ENCODE measurements around the gene LUZP2. TPM values are rescaled to one million over a fixed set of nuclear protein-coding genes. Genes with fewer than 3 reads are reported as not detected.

The LUZP2 gene
- total RNA-seq, 2 donors from 2014 or later, result 1.6 TPM; not detected in 1

DNA sequence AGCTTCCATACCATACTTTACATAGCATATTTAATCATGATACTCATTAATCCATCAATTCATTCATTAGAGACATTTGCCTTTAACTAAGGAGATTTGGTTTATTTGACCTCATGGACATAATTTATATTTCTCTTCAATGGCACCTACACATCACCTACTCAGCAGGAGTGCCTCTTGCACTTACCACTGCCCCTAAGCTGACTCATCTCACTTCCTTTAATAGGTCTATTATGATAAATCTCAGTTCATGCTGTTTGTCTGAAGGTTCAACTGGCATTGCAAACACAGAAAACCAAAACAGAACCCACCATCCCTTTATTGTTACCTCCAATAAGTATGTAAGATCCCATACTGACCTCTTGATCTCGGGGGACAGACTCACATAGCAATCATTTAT is 186.7 kb downstream of the LUZP2 start:
- H3K27me3 ChIP-seq, result no peaks in the 10 kb centered on the region
- H3K27ac ChIP-seq, result no peak overlapping the region
- H3K36me3 ChIP-seq (replicated peaks in 1 of 2; ENCODE audit: insufficient read depth in 1 of 2, low read depth in 2 of 2), result no peaks in the 10 kb centered on the region
- ATAC-seq (no peak), DNase-seq (no peak)
- H3K9me3 ChIP-seq, result no peaks in the 10 kb centered on the region
- intact Hi-C loops (cut with DNase I), result no loop called here
- no peak overlapping the region for H3K4me3 ChIP-seq
- TF ChIP-seq, protein P1, sequence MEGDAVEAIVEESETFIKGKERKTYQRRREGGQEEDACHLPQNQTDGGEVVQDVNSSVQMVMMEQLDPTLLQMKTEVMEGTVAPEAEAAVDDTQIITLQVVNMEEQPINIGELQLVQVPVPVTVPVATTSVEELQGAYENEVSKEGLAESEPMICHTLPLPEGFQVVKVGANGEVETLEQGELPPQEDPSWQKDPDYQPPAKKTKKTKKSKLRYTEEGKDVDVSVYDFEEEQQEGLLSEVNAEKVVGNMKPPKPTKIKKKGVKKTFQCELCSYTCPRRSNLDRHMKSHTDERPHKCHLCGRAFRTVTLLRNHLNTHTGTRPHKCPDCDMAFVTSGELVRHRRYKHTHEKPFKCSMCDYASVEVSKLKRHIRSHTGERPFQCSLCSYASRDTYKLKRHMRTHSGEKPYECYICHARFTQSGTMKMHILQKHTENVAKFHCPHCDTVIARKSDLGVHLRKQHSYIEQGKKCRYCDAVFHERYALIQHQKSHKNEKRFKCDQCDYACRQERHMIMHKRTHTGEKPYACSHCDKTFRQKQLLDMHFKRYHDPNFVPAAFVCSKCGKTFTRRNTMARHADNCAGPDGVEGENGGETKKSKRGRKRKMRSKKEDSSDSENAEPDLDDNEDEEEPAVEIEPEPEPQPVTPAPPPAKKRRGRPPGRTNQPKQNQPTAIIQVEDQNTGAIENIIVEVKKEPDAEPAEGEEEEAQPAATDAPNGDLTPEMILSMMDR (IDR thresholded peaks at IDR 0.05), result no peak
- TF ChIP-seq POLR2A (IDR thresholded peaks at IDR 0.05), result no peak
- 76 to 81% methylated on average over 1 of the region's 1 CpG for WGBS, 2 donors
- no peaks in the 10 kb centered on the region for H3K4me1 ChIP-seq

DNA sequence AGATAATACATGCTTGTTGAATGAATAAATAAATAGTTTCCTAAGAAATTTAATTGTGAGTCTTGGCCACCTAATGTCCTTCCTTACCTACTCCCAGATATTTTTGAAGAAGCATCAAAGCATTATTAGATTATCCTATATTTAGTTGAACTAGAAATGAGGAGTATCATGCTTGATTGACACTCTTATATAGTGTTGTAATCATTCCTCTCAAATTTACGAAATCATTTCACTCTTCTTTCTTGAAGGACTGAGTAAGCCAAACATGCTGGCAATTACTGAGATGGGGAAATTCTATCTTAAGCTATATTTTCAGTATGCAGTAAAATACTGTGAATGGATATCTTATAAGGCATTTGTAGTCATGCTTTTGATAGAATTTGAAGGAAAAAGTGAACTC is 189.0 kb downstream of the LUZP2 start:
- TF ChIP-seq, protein P1 (IDR thresholded peaks at IDR 0.05), result no peak
- TF ChIP-seq POLR2A (IDR thresholded peaks at IDR 0.05), result no peak
- H3K27me3 ChIP-seq, result no peaks in the 10 kb centered on the region
- DNase-seq, result no peak
- no peak overlapping the region for H3K27ac ChIP-seq
- H3K4me3 ChIP-seq, result no peak overlapping the region
- no peaks in the 10 kb centered on the region for H3K9me3 ChIP-seq
- ATAC-seq, result no peak
- H3K4me1 ChIP-seq, result no peaks in the 10 kb centered on the region
- intact Hi-C loops (cut with DNase I), result no loop called here
- no peaks in the 10 kb centered on the region for H3K36me3 ChIP-seq (replicated peaks in 1 of 2; ENCODE audit: insufficient read depth in 1 of 2, low read depth in 2 of 2)
- 55 to 69% methylated on average over 1 of the region's 1 CpG for WGBS, 2 donors

DNA sequence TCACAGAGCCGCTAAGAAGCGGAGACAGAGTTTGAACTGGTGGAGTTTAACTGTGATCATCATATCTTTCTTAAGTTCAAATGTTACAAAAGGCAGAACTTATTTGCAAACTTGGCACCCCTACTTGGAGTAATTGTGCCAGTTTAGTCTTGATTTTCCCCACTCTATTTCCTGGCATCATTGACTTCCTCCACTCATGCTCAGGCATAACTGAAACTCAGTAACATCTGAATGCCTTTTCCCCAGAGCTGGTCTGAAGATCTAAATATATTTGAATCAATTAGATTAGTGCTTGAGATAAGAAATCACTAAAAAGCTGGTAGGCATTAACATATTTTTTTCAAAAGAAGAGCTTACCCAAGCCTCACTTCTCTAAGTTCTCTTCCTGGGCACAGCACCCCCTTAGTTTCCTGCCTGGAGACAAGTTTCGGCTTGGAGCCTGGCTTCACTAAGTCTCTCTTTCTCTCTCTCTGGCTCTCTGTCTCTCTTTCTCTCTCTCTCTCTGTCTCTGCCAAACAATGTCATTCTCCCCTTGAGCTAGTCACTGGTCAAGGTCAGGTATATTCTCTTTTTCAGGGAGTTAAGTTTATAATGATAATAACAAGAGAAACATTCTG is 190.8 kb downstream of the LUZP2 start:
- intact Hi-C loops (cut with DNase I), result no loop called here
- Histone ChIP-seq H3K4me1 (no peaks in the 10 kb centered on the region), H3K27ac (no peak overlapping the region), H3K9me3 (no peaks in the 10 kb centered on the region), H3K4me3 (no peak overlapping the region), H3K27me3 (no peaks in the 10 kb centered on the region), H3K36me3 (replicated peaks in 1 of 2; ENCODE audit: insufficient read depth in 1 of 2, low read depth in 2 of 2) (no peaks in the 10 kb centered on the region)
- TF ChIP-seq POLR2A (IDR thresholded peaks at IDR 0.05), result no peak
- TF ChIP-seq, protein P1 (IDR thresholded peaks at IDR 0.05), result no peak
- DNase-seq (no peak), ATAC-seq (no peak)
- 83% methylated on average over 3 of the region's 3 CpGs for WGBS, 2 donors

DNA sequence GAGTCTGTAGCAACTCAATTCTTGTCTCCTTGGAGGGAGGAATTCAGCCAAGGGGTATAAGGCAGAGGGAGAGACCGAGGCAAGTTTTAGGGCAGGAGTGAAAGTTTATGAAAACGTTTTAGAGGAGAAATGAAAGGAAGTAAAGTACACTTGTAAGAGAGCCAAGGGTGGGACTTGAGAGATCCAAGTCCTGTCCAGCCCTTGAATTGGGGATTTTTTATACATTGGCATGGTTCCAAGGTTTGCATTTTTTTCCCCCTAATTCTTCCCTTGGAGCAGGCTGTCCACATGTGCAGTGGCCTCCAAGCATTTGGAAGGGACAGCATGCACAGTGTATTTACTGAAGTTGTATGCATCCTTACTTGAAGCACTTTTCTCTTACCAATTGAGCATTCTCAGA is 192.1 kb downstream of the LUZP2 start:
- no peaks in the 10 kb centered on the region for H3K36me3 ChIP-seq (replicated peaks in 1 of 2; ENCODE audit: insufficient read depth in 1 of 2, low read depth in 2 of 2)
- no peak for TF ChIP-seq POLR2A (IDR thresholded peaks at IDR 0.05)
- TF ChIP-seq, protein P1 (IDR thresholded peaks at IDR 0.05), result no peak
- ATAC-seq (no peak), DNase-seq (no peak)
- no peaks in the 10 kb centered on the region for H3K9me3 ChIP-seq
- H3K4me1 ChIP-seq, result no peaks in the 10 kb centered on the region
- no peaks in the 10 kb centered on the region for H3K27me3 ChIP-seq
- H3K27ac ChIP-seq, result no peak overlapping the region
- intact Hi-C loops (cut with DNase I), result no loop called here
- WGBS, 2 donors, result 53 to 61% methylated on average over 2 of the region's 2 CpGs
- no peak overlapping the region for H3K4me3 ChIP-seq

DNA sequence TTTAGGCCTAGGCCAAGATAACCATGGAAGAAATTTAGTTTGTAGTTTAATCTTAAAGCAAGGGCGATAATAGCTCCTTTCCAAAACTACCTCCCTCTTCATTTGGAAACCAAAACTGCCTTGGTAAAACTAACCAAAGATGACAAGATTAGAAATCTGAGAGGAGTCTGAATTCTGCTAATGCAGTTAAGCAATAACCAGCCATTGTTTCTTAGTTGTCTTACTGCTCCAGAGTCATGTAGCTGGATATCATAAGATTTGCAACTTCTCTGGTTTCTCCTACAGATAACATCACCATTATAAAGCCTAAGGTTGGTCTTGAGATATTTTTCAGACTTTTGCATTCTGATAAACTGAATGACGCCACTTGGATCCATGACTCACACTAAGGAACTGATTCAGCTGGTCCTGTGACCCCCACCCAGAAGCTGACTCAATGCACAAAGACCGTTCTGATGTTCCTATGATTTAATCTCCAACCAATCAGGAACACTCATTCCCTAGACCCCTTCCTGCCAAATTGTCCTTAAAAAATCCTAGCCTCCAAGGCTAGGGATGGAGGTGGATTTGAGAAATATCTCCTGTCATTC is 200.8 kb downstream of the LUZP2 start:
- Histone ChIP-seq H3K4me1 (no peaks in the 10 kb centered on the region), H3K27me3 (no peaks in the 10 kb centered on the region), H3K4me3 (no peak overlapping the region), H3K36me3 (replicated peaks in 1 of 2; ENCODE audit: insufficient read depth in 1 of 2, low read depth in 2 of 2) (no peaks in the 10 kb centered on the region), H3K9me3 (no peaks in the 10 kb centered on the region), H3K27ac (no peak overlapping the region)
- TF ChIP-seq, protein P1 (IDR thresholded peaks at IDR 0.05), result no peak
- WGBS, 2 donors, result 78 to 85% methylated on average over 3 of the region's 3 CpGs
- ATAC-seq, result no peak
- intact Hi-C loops (cut with DNase I), result no loop called here
- DNase-seq, result no peak
